Activated T-helper 2 cell treated with anti-CD3 and anti-CD28 coated beads, Interferon-gamma antibody, Interleukin-2, Interleukin-4, amounts not matched to agents 10 μg/mL and 5 μg/mL and 100 μg/mL, durations not matched to agents 14 hours and 24 hours and 36 hours (primary cell): Measurements from ENCODE around the gene COPS2. TPM values are rescaled to one million over a fixed set of nuclear protein-coding genes. Genes with fewer than 3 reads are reported as not detected.
"Not testable (repeated sequence)": the region's sequence is repeated elsewhere in the genome, so short reads cannot be mapped to it uniquely, and the experiment has no call there.

Experiments
- DNase-seq: peaks from one replicate; pipeline ENCODE4 v3.0.0; 2021; ENCODE audit warnings: low spot score
- H3K27ac Mint-ChIP-seq: one replicate; pipeline ENCODE4 v1.8.0; 2021; ENCODE audit warnings: mixed read lengths
- H3K27me3 Mint-ChIP-seq: one replicate; pipeline ENCODE4 v1.8.0; 2021; ENCODE audit warnings: low read depth, mixed read lengths
- H3K36me3 Mint-ChIP-seq: one replicate; pipeline ENCODE4 v1.8.0; 2021; ENCODE audit warnings: low read depth, mixed read lengths
- H3K4me1 Mint-ChIP-seq: one replicate; pipeline ENCODE4 v1.8.0; 2021; ENCODE audit warnings: low read depth, mixed read lengths
- H3K4me3 Mint-ChIP-seq: one replicate; pipeline ENCODE4 v1.8.0; 2021; ENCODE audit warnings: low read depth, mild to moderate bottlenecking, moderate library complexity, mixed read lengths
- H3K9me3 Mint-ChIP-seq: one replicate; pipeline ENCODE4 v1.8.0; 2021; ENCODE audit warnings: mixed read lengths
- intact Hi-C: fragments of 100-400 bp; cut with micrococcal nuclease; formaldehyde crosslinking; loops from one replicate; pipeline ENCODE4 v1.15.1; 2023
- total RNA-seq: library from RNA; stranded (reverse); gene quantifications from 2 replicates; pipeline ENCODE4 v1.2.3, GENCODE V29; 2022

COPS2 gene
- total RNA-seq, 1 donor from 2014 or later = 94.7 TPM

DNA sequence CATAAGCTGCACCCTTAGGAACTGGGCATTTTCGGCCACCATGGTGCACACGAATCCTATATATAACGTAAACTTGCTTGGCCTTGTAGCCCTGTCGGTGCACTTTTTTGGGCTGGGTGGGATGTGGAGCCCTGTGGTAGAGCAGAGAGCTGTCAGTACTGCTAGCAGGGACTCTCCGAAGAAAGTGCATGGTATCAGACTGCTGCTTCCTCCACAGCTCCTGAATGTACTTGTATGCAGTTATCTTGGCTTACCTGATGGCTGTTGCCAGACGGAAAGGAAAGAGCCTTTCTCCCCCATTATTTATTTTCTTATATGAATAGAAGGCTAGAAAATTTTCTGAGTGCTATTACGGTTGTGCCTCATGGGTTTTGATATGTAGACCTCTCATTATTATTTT, 23.1 kb upstream of the COPS2 start:
- intact Hi-C loops = no loop called here
- H3K4me3 Mint-ChIP-seq = no peak overlapping the region
- peaks cover 3% of the 10 kb centered on the region for H3K9me3 Mint-ChIP-seq
- DNase-seq = no peak
- H3K4me1 Mint-ChIP-seq = peaks cover 20% of the 10 kb centered on the region
- no peaks in the 10 kb centered on the region for H3K27me3 Mint-ChIP-seq
- peaks cover 35% of the 10 kb centered on the region for H3K36me3 Mint-ChIP-seq
- H3K27ac Mint-ChIP-seq = no peak overlapping the region

DNA sequence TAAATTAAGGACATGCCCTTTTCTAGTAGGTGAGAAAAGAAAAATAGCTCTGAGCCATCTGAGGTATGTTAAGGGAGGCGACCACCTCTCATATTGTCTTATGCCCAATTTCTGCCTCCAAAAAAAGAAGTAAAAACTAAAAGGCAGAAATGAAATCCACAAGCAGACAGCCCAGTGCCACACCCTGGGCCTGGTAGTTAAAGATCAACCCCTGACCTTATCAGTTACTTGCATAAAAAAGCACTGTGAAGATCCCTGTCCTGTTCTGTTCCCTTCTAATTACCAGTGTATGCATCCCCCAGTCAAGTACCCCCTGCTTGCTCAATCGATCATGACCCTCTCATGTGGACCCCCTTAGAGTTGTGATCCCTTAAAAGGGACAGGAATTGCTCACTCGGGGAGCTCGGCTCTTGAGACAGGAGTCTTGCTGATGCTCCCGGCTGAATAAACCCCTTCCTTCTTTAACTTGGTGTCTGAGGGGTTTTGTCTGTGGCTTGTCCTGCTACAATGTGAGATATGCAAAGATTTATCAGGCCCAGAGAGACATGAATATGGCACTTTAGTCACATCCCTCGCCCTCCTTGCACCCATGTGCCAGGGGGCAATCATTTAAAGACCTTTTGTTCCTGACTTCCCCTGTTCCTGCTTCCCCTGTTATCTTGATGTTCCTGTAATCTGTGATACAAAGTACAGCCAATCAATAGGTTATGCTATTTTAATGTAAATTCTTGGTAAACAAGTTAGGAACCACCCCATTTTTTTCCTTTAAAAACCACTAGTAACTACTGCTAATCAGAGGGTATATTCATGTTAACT, 20.4 kb upstream of the COPS2 start:
- DNase-seq, H3K9me3 Mint-ChIP-seq, H3K27me3 Mint-ChIP-seq, H3K4me3 Mint-ChIP-seq, H3K27ac Mint-ChIP-seq, intact Hi-C loops: not testable (repeated sequence)
- H3K36me3 Mint-ChIP-seq = peaks cover 30% of the 10 kb centered on the region
- H3K4me1 Mint-ChIP-seq = peaks cover 30% of the 10 kb centered on the region

DNA sequence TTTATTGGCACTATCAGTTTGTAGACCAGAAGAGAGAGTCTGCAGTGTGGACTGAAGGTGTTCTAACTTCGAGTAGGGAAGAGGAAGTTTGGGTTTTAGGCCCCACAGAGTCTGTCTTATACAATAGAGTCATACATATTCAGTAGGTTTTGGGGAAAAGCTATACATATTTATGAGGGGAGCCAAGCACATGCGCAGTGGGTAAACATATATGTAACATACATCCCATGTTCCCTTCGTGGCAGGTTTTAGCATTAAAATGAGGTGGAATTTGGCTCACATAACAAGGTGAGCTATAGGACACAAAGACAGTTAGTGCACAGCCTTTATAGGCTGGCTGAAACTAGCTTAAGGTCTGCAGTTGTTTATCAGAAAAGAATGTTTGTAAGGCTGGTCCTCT, 19.5 kb upstream of the COPS2 start:
- Mint-ChIP-seq H3K36me3 (peaks cover 30% of the 10 kb centered on the region), H3K27me3 (no peaks in the 10 kb centered on the region), H3K9me3 (no peaks in the 10 kb centered on the region), H3K4me1 (peaks cover 28% of the 10 kb centered on the region), H3K27ac (no peak overlapping the region), H3K4me3 (no peak overlapping the region)
- intact Hi-C loops = no loop called here
- DNase-seq = no peak

DNA sequence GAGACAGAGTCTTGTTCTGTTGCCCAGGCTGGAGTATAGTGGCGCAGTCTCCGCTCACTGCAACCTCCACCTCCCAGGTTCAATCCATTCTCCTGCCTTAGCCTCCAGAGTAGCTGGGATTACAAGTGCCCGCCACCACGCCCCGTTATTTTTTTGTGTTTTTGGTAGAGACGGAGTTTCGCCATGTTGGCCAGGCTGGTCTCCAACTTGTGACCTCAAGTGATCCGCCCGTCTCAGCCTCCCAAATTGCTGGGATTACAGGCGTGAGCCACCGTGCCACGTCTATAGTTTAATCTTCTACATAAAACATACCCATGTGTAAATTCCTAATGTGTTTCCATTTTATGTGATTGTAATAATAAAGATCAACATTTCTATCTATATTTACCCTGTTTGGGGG, 16.4 kb upstream of the COPS2 start:
- H3K27ac Mint-ChIP-seq = peak overlapping the region; percentile 55
- intact Hi-C loops = no loop called here
- peak overlapping the region; percentile 96 for H3K4me3 Mint-ChIP-seq
- no peaks in the 10 kb centered on the region for H3K27me3 Mint-ChIP-seq
- H3K9me3 Mint-ChIP-seq = no peaks in the 10 kb centered on the region
- H3K4me1 Mint-ChIP-seq = peaks cover 36% of the 10 kb centered on the region
- H3K36me3 Mint-ChIP-seq = peaks cover 23% of the 10 kb centered on the region
- DNase-seq = no peak

DNA sequence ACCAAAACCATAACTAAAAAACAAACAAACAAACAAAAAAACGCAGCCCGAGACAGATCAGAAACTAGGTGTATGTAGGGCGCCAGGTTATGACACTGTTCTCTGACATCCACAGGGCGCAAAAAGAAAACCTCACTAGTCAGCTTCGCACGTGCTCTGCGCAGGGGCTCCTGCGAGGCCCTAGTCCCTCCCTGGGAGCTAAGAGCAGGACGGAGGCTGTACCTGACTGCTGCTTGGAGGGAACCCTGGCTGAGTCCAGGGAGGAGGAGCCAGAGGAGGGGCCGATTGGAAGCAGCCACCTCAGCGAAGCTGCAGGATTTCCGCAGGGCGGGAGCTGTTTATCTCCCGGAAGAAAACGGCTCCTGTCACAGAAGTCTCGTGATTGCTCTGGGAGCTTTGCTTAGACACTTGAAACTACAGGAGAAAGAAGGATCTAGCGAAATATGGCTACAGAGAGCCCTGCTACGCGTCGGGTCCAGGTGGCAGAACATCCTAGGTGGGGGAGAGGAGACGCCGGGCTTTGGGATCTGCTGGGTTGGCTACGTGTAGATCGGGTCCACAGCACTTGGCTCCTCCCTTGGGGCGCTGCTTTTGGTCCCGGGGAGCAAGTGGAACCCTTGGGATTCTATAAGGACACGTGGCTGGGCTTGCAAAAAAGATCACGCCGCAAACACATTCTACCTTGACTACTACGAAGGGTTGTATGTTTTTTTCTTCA, 14.6 kb upstream of the COPS2 start, which contains the start of gene GALK2:
TSS of gene GALK2 (plus strand) at position 368 of the 718 bp plus-strand sequence. CDS start at position 444, 76 bp downstream.
- H3K4me1 Mint-ChIP-seq = peaks cover 26% of the 10 kb centered on the region
- H3K9me3 Mint-ChIP-seq = no peaks in the 10 kb centered on the region
- no peaks in the 10 kb centered on the region for H3K27me3 Mint-ChIP-seq
- intact Hi-C loops = loop anchor here (1.0 kb wide), 1 partner anchor 15 kb away; the partner anchor contains the start of gene COPS2
- peak within 1 kb of the TSS; percentile 94 for H3K27ac Mint-ChIP-seq
- peaks cover 10% of the 10 kb centered on the region for H3K36me3 Mint-ChIP-seq
- peak within 1 kb of the TSS; percentile 96 for H3K4me3 Mint-ChIP-seq
- peak; percentile 82 for DNase-seq

DNA sequence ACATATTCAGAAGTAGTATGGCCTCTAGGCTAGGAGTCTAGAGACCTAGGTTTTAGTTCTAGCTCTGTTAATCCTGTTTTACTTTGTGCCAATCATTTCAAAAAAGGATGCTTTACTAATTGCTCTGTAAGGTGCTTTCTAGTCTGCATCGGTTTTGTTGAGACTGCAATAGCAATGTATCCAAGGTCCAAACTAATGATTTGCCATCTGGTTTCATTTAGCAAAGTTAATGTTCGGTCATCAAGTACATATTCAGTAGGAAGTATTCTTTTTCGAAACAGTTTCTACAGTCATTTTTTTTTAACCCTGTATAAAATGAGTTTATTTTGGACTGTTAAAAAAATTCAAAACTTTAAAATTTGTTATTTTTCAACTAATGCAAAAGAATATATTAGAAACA, 12.6 kb upstream of the COPS2 start:
- intact Hi-C loops = no loop called here
- Mint-ChIP-seq H3K9me3 (no peaks in the 10 kb centered on the region), H3K4me1 (peaks cover 20% of the 10 kb centered on the region), H3K27me3 (no peaks in the 10 kb centered on the region), H3K4me3 (no peak overlapping the region), H3K36me3 (peaks cover 6% of the 10 kb centered on the region), H3K27ac (no peak overlapping the region)
- DNase-seq = no peak

DNA sequence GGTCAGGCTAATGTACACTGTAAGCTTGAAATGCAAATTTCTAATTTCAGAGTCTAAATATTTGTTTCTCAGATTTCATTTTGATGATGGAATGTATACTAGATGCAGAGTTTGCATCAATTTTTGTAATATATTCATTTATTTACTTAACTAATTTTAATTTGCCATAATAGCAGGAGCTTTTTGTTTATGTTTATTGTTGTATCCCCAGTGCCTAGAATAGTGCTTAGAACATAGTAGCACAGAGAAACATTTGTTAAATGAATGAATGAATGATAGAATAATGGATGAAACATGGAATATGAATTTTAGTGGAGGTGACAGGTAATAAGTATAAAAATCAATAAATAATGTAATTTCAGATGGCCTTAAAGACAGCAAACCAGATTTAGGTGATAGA, 9.5 kb upstream of the COPS2 start:
- Mint-ChIP-seq H3K4me3 (no peak overlapping the region), H3K9me3 (no peaks in the 10 kb centered on the region), H3K36me3 (no peaks in the 10 kb centered on the region), H3K27me3 (no peaks in the 10 kb centered on the region), H3K27ac (no peak overlapping the region), H3K4me1 (peaks cover 7% of the 10 kb centered on the region)
- intact Hi-C loops = no loop called here
- DNase-seq = no peak

DNA sequence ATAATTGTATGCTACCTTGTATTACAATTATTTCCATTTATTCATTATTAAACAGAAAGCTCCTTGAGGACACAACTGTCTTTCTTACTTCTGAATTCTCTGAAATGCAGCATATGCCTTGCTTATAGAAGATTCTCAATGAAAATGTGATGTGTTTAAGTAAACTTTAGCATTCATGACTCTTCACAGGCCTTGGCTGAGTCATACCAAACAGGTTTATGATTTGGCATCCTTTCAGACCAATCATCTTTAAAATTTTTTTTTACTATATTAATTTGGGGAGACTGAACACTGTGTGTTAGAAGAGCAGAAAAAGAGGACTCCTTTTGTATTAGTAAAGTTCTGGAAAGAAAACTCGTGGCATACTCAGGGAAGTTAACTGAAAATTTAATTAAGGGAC, 8.3 kb upstream of the COPS2 start:
- H3K4me3 Mint-ChIP-seq = no peak overlapping the region
- intact Hi-C loops = no loop called here
- H3K27me3 Mint-ChIP-seq = no peaks in the 10 kb centered on the region
- no peak overlapping the region for H3K27ac Mint-ChIP-seq
- no peaks in the 10 kb centered on the region for H3K9me3 Mint-ChIP-seq
- DNase-seq = no peak
- peaks cover under 1% of the 10 kb centered on the region for H3K4me1 Mint-ChIP-seq
- H3K36me3 Mint-ChIP-seq = no peaks in the 10 kb centered on the region

DNA sequence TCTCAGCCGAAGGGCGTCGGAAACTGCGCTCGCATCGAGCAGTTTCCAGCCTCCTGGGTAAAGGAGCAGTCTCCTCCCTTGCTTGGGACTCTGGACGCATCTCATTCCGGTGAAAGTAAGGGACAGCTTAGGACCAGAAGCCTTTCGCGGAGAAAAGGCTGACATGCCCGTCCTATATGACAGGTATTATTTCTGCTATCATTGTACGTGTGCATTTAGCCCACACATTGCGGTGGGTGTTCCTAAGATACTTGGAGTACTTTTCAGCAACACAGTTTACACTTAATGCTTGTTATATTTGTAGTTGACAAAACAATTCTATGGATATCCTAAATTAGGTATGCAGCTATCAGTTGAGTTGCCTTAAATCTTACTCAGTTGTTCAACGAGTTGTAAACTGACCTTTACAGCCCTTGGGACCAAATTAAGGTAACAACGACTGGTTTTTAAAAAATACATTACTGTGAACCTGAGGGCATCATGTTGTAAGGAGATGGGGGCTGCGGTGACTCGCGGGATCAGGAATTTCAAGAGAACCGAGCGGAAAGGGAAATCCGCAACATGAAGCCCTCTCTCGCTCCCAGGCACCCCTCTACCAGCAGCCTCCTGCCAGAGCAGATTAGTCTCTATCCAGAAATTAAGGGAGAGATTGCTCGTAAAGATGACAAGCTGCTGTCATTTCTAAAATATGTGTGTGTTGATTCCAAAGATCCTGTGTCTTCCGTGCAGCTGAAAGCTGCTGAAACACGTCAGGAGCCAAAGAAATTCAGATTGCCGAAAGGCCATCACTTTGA, 632 bp upstream of the COPS2 start:
- no peaks in the 10 kb centered on the region for H3K27me3 Mint-ChIP-seq
- no peak for DNase-seq
- intact Hi-C loops = loop anchor here (1.0 to 10.0 kb wide), 9 partner anchors 14 to 989 kb away; partner anchors contain the start of genes CEP152, DTWD1, DUT and EID1
- H3K27ac Mint-ChIP-seq = peak overlapping the region; percentile 99
- peak overlapping the region; percentile 100 for H3K4me3 Mint-ChIP-seq
- peaks cover 15% of the 10 kb centered on the region for H3K36me3 Mint-ChIP-seq
- H3K9me3 Mint-ChIP-seq = no peaks in the 10 kb centered on the region
- peaks cover 42% of the 10 kb centered on the region for H3K4me1 Mint-ChIP-seq

DNA sequence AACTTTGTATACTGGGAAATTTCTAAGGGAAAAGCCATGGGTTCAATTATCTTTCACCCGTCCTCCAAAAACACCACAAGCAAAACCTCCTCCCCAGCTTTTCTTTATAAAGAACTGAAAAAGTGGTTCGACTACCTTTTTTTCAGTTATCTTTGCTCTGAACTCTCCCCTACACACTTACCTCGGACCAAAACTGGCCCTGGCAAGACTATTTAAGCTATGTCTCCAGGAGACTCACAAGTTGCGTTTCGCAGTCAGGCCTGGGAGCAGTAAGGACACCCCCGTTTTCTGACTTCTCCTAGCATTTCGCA, 645 bp downstream of the COPS2 start:
- peak overlapping the region; percentile 99 for H3K27ac Mint-ChIP-seq
- H3K4me3 Mint-ChIP-seq = peak overlapping the region; percentile 100
- no peak for DNase-seq
- H3K4me1 Mint-ChIP-seq = peaks cover 45% of the 10 kb centered on the region
- peaks cover 18% of the 10 kb centered on the region for H3K36me3 Mint-ChIP-seq
- no peaks in the 10 kb centered on the region for H3K27me3 Mint-ChIP-seq
- no peaks in the 10 kb centered on the region for H3K9me3 Mint-ChIP-seq
- intact Hi-C loops = loop anchor here (1.0 to 10.0 kb wide), 9 partner anchors 16 to 990 kb away; partner anchors contain the start of genes CEP152, DTWD1, DUT and EID1

DNA sequence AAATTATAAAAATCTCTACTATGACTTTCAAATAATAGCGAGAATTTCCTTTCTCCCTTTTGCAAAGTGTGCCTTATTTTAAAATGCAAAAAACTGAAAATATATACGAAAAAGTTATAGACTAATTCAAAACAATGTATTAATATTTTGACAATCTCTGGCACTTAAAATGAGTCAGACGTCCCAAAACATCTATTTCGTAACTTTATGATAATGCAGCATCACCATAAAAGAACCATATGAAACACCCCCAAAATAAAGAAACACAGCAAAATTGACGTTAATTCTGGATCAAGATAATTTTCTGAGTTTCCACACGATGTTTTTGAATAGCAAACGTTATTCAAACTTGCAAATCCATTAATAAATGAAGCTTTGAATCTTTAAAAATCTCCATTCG, 1.0 kb downstream of the COPS2 start:
- Mint-ChIP-seq H3K4me1 (peaks cover 45% of the 10 kb centered on the region), H3K4me3 (peak overlapping the region; percentile 100), H3K36me3 (peaks cover 18% of the 10 kb centered on the region), H3K9me3 (no peaks in the 10 kb centered on the region), H3K27ac (peak overlapping the region; percentile 99), H3K27me3 (no peaks in the 10 kb centered on the region)
- DNase-seq = no peak
- intact Hi-C loops = loop anchor here (2.0 to 10.0 kb wide), 5 partner anchors 188 to 990 kb away; partner anchors contain the start of genes CEP152, DTWD1, DUT and FAM227B

DNA sequence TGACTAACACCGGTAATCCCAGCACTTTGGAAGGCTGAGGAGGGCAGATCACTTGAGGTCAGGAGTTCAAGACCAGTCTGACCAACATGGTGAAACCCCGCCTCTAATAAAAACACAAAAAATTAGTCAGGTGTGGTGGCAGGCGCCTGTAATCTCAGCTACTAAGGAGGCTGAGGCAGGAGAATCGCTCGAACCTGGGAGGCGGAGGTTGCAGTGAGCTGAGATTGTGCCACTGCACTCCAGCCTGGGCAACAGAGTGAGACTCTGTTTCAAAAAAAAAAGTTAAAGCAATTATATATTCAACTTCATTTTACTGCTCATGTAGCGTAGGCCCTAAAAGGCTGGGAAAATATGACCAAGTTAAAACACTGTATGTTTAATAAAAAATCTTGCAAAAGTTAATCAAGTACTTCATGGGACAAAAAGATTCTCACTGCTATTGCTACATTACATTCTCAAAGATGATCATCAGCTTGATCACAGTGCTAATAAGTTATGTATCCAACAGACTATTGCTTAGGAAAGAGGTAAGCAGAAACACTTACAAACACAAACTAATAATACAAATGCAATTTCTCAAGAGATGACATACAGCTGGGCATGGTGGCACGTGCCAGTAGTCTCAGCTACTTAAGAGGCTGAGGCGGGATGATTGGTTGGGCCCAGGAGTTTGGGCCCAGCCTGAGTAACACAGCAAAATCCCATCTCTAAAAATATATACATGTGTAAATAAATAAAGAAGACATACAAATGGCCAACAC, 2.7 kb downstream of the COPS2 start:
- no peaks in the 10 kb centered on the region for H3K27me3 Mint-ChIP-seq
- peak overlapping the region; percentile 15 for H3K4me3 Mint-ChIP-seq
- intact Hi-C loops = loop anchor here (10.0 kb wide), 2 partner anchors 818 to 992 kb away; partner anchors contain the start of gene DUT
- H3K36me3 Mint-ChIP-seq = peaks cover 25% of the 10 kb centered on the region
- H3K4me1 Mint-ChIP-seq = peaks cover 48% of the 10 kb centered on the region
- no peaks in the 10 kb centered on the region for H3K9me3 Mint-ChIP-seq
- DNase-seq = no peak
- H3K27ac Mint-ChIP-seq = no peak overlapping the region
